DMS53 (cell line): Measurements from ENCODE around the gene SMAD1.

Source experiments
- DNase-seq: peaks from one replicate; lab custom pipeline; 2025; lab: John Stamatoyannopoulos, UW

SMAD1 gene

GRCh38 chr4:145481164-145481941 is at the start of gene SMAD1:
Gene SMAD1 (plus strand): TSS chr4:145481853. CDS start chr4:145514614, 32,761 bp downstream.
- peak; percentile 89 for DNase-seq

GRCh38 chr4:145433684-145434083 is 48.0 kb upstream of the SMAD1 start:
- DNase-seq = no peak

GRCh38 chr4:145435646-145436045 is 46.0 kb upstream of the SMAD1 start:
- no peak for DNase-seq

- DNase-seq = no peak
Measured at GRCh38 chr4:145436114-145436513, 45.5 kb upstream of the SMAD1 start.

- DNase-seq = no peak
Measured at GRCh38 chr4:145436796-145437195, 44.9 kb upstream of the SMAD1 start.

- no peak for DNase-seq
Measured at GRCh38 chr4:145437466-145437865, 44.2 kb upstream of the SMAD1 start.

- DNase-seq = peak; percentile 24
Measured at GRCh38 chr4:145438298-145438697, 43.4 kb upstream of the SMAD1 start.

GRCh38 chr4:145440292-145441007 is 41.2 kb upstream of the SMAD1 start:
- DNase-seq = no peak

- no peak for DNase-seq
Measured at GRCh38 chr4:145446184-145446583, 35.5 kb upstream of the SMAD1 start.

GRCh38 chr4:145451895-145452294 is 29.8 kb upstream of the SMAD1 start:
- no peak for DNase-seq

- DNase-seq = peak; percentile 35
Measured at GRCh38 chr4:145452447-145453162, 29.0 kb upstream of the SMAD1 start.

- DNase-seq = no peak
Measured at GRCh38 chr4:145453163-145453520, 28.5 kb upstream of the SMAD1 start.

- peak; percentile 5 for DNase-seq
Measured at GRCh38 chr4:145473203-145473602, 8.4 kb upstream of the SMAD1 start.

- DNase-seq = no peak
Measured at GRCh38 chr4:145480257-145480656, 1.4 kb upstream of the SMAD1 start.

GRCh38 chr4:145481942-145482208 is 222 bp downstream of the SMAD1 start:
- no peak for DNase-seq

- DNase-seq = peak; percentile 73
Measured at GRCh38 chr4:145482209-145483037, 770 bp downstream of the SMAD1 start.

- no peak for DNase-seq
Measured at GRCh38 chr4:145483514-145483913, 1.9 kb downstream of the SMAD1 start.

GRCh38 chr4:145484225-145484846 is 2.7 kb downstream of the SMAD1 start:
- no peak for DNase-seq

GRCh38 chr4:145485120-145485519 is 3.5 kb downstream of the SMAD1 start:
- DNase-seq = no peak

GRCh38 chr4:145486603-145487002 is 5.0 kb downstream of the SMAD1 start:
- DNase-seq = no peak

GRCh38 chr4:145487631-145488030 is 6.0 kb downstream of the SMAD1 start:
- DNase-seq = no peak

- no peak for DNase-seq
Measured at GRCh38 chr4:145488310-145488709, 6.7 kb downstream of the SMAD1 start.
